ENCODE measurements around the gene RADIL. TPM values are rescaled to one million over a fixed set of nuclear protein-coding genes. Genes with fewer than 3 reads are reported as not detected.
A peak's percentile ranks its signal among the peaks of the same experiment; 100 is the strongest.

RADIL gene
- total and polyA plus RNA-seq, 8 donors: 6.2 to 14.7 (median 9.4) TPM

DNA sequence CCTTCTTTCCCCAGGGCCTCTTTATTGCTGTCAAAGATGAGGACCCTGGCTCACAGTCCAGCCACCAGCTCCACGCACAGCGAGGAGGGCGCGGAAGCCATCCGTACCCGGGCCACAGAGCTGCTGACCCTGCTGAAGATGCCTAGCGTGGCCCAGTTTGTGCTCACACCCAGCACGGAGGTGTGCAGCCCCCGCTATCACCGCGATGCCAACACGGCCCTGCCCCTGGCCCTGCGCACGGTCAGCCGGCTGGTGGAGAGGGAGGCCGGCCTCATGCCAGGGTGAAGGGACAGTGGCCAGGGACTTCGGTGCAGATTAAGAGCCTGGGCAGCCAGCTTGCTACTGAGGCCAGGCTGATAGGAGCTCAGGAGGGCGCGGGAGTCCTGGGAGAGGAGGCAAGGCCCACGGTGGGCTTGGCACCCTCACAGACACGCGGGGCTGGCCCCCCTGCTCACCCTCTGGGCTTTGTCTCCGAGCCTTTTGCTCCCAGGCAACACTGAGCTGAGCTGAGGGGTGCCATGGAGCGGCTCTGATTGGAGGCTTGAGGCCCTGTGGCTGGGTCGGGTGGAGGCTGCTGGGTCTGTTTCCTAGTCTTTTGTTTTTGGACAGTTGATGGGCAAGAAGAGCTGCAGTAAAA, 92.3 kb downstream of the RADIL start:
- Histone ChIP-seq H3K4me3 (no peak overlapping the region), H3K27ac (no peak overlapping the region), H3K36me3 (peaks cover 0 to 77% of the 10 kb centered on the region in 2 donors), H3K27me3 (no peaks in the 10 kb centered on the region), H3K9me3 (no peaks in the 10 kb centered on the region), H3K4me1 (peaks cover 0 to 8% of the 10 kb centered on the region in 2 donors)
- ATAC-seq (no peak), DNase-seq (peak in 1 of 4 donors; percentile 68)
- intact Hi-C loops (cut with DNase I): loop anchor here in 1 of 2 donors (10.0 kb wide), 1 partner anchor 294 kb away; no protein-coding TSS in a partner anchor
- TF ChIP-seq, protein P1, sequence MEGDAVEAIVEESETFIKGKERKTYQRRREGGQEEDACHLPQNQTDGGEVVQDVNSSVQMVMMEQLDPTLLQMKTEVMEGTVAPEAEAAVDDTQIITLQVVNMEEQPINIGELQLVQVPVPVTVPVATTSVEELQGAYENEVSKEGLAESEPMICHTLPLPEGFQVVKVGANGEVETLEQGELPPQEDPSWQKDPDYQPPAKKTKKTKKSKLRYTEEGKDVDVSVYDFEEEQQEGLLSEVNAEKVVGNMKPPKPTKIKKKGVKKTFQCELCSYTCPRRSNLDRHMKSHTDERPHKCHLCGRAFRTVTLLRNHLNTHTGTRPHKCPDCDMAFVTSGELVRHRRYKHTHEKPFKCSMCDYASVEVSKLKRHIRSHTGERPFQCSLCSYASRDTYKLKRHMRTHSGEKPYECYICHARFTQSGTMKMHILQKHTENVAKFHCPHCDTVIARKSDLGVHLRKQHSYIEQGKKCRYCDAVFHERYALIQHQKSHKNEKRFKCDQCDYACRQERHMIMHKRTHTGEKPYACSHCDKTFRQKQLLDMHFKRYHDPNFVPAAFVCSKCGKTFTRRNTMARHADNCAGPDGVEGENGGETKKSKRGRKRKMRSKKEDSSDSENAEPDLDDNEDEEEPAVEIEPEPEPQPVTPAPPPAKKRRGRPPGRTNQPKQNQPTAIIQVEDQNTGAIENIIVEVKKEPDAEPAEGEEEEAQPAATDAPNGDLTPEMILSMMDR (IDR thresholded peaks at IDR 0.05): no peak

DNA sequence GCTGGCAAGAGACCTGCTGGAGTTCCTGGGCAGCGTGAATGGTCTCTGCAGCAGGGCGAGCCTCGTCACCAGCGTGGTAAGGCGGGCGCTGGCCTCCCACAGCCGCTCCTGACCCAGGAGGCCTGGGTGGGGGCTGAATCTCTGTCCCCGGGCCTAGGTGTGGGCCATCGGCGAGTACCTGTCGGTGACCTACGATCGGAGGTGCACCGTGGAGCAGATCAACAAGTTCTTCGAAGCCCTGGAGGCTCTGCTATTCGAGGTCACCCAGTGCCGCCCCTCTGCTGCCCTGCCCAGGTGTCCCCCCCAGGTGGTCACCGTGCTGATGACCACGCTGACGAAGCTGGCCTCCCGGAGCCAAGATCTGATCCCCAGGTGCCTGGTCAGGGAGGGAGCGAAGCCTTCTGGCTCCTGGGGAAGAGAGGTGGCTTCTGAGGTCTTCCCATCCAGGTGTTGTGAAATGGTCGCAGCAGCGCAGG, 93.0 kb downstream of the RADIL start:
- ATAC-seq (no peak), DNase-seq (peak in 1 of 4 donors; percentile 65)
- no peaks in the 10 kb centered on the region for H3K27me3 ChIP-seq
- H3K4me1 ChIP-seq: peaks cover 0 to 8% of the 10 kb centered on the region in 2 donors
- no peak overlapping the region for H3K27ac ChIP-seq
- no peak overlapping the region for H3K4me3 ChIP-seq
- H3K36me3 ChIP-seq: peaks cover 0 to 84% of the 10 kb centered on the region in 2 donors
- TF ChIP-seq, protein P1 (IDR thresholded peaks at IDR 0.05): no peak
- intact Hi-C loops (cut with DNase I): loop anchor here in 1 of 2 donors (10.0 kb wide), 1 partner anchor 294 kb away; no protein-coding TSS in a partner anchor
- no peaks in the 10 kb centered on the region for H3K9me3 ChIP-seq

DNA sequence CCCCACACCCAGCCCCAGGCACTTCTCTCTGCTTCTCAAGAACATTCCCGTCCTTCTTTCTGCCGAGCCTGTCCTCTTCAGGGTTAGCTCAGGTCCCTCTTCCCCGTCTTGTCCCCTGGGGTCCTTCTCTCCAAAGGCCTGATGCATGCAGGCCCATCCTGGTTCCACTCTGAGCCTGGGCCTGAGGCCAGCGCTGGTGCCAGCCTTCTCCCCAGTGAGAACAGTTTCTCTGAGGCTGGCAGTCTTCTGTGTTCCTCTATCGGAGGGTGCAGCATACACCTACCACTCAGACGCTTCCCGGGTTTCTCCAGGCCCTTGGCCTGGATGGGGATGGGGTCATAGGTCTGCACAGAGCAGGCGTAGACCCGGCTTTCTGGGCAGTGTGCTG, 93.4 kb downstream of the RADIL start:
- peaks cover 0 to 8% of the 10 kb centered on the region in 2 donors for H3K4me1 ChIP-seq
- H3K36me3 ChIP-seq: peaks cover 0 to 89% of the 10 kb centered on the region in 2 donors
- H3K4me3 ChIP-seq: no peak overlapping the region
- DNase-seq (peak in 1 of 4 donors; percentile 17), ATAC-seq (no peak)
- H3K27me3 ChIP-seq: no peaks in the 10 kb centered on the region
- intact Hi-C loops (cut with DNase I): loop anchor here in 1 of 2 donors (10.0 kb wide), 1 partner anchor 295 kb away; no protein-coding TSS in a partner anchor
- no peak overlapping the region for H3K27ac ChIP-seq
- no peaks in the 10 kb centered on the region for H3K9me3 ChIP-seq
- TF ChIP-seq, protein P1 (IDR thresholded peaks at IDR 0.05): no peak

DNA sequence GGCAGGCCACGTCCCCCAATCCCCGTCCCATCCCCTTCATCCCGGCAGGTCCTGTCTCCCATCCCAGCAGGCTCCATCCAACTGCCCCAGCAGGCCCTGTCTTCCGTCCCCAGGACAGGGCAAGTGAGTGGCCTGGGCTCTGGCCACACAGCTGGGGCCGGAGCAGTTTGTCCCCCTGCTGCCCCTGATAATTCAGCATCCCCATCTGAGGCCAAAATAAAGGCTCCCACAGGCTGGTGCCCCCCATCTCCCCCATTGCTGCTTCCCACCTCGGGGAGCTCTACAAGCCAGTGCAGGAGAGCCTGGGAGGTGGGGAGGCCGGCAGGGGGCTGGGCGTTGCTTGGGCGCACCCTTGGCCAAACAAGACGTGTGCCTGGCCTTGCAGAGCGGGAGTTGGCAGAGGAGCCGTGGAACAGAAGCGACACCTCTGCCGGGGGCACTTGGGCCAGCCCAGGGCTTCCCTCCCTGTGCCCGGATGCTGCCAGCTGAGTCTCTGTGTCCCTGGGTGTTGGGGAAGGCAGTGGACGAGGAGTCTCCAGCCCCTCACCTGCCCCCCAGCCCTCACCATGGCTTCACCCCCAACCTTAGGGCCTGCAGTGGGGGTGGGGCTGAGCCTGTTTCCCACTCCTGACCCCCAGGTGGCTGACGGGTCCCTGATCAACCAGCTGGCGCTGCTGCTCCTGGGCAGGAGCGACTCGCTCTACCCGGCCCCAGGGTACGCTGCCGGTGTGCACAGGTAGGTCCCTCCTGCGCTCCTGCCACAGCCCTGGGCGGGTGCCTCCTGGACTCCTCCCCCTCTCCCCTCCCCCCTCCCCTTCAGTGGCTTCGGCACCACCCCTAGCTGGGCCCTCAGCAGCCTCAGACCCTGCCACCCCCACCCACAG, 94.1 kb downstream of the RADIL start:
- Histone ChIP-seq H3K4me3 (no peak overlapping the region), H3K27me3 (no peaks in the 10 kb centered on the region), H3K4me1 (peaks cover 0 to 8% of the 10 kb centered on the region in 2 donors), H3K36me3 (peaks cover 0 to 92% of the 10 kb centered on the region in 2 donors), H3K27ac (no peak overlapping the region), H3K9me3 (no peaks in the 10 kb centered on the region)
- peak in 1 of 4 donors; percentile 73 for DNase-seq
- ATAC-seq: no peak
- TF ChIP-seq, protein P1 (IDR thresholded peaks at IDR 0.05): no peak
- intact Hi-C loops (cut with DNase I): loop anchor here in 1 of 2 donors (10.0 kb wide), 1 partner anchor 295 kb away; no protein-coding TSS in a partner anchor

Data from left lung (tissue), 10 donors.